Brain microvascular endothelial cell (primary cell): Measurements from ENCODE around the gene CLBA1.

ENCODE experiments used
- DNase-seq: peaks from one replicate; pipeline ENCODE4 v3.0.0-alpha.2; 2020
- H3K27ac ChIP-seq: fragments of 250-450 bp; sonication (Bioruptor Pico); 2 replicates; pipeline ENCODE4 v1.5.1; 2020; ENCODE audit warnings: mild to moderate bottlenecking, moderate library complexity
- H3K27me3 ChIP-seq: fragments of 250-450 bp; sonication (Bioruptor Pico); replicated peaks from 2 replicates; pipeline ENCODE4 v1.5.1; 2020; ENCODE audit warnings: mild to moderate bottlenecking
- H3K36me3 ChIP-seq: fragments of 250-450 bp; sonication (Bioruptor Pico); replicated peaks from 2 replicates; pipeline ENCODE4 v1.5.1; 2020; ENCODE audit warnings: mild to moderate bottlenecking
- H3K4me3 ChIP-seq: 2 replicates; pipeline ENCODE4 v1.5.1; 2011; ENCODE audit warnings: low read depth, mild to moderate bottlenecking, control low read depth, low read length, moderate library complexity
- in situ Hi-C: cut with HindIII; loops from 2 replicates; pipeline ENCODE4 v1.10.0; 2017; ENCODE audit warnings: low sequenced_read_pairs, low pct_ligation_motif_present
- TF ChIP-seq, protein P1 (sequence below): IDR thresholded peaks from 2 replicates; pipeline ENCODE4 v1.5.1; 2011; ENCODE audit warnings: low read depth, mild to moderate bottlenecking, moderate library complexity, low read length, control low read depth, inconsistent platforms; ENCODE audit errors: missing control alignments

The CLBA1 gene

DNA sequence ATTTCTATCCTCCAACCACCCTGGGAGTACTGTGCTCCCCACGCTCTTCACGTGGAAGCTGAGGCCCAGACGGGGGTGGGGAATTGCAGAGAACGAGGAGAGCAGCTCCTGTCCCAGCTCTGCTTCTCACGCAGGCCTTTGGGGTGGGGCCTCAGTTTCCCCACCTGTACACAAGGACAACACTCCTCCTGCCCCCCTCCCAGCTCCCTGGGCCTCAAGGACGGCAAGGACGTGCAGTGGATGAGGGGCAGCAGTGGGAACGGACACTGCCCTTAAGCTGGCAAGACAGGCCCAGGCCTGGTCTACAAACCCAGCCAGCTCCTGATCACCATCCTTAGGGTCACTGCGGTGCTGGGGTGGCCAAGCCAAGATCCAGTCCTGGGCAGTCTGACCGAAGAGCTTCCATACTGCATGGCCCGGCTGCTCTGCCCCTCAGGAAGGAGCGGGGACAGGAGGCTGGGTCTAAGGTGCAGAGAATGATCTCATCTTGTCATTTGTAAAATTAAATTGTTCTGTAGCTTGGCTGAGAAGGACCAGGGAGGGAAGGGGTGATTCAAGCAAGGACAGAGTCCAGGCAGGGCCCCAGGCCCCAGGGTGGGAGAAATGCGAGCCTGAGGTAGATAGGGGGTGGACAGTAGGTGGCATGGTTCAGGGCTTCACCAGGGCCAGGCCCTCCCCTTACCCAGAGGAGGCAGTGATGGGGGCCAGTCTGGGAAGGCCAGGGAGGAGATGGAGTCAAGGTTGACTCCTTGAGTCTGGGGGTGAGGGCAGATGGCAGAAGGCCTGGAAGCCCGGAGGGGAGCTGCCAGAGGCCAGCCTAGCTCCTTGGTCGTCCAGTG lies 1.3 kb upstream of the CLBA1 start:
- in situ Hi-C loops, result no loop called here
- Histone ChIP-seq H3K4me3 (no peak overlapping the region), H3K27ac (no peak overlapping the region), H3K36me3 (no peaks in the 10 kb centered on the region), H3K27me3 (no peaks in the 10 kb centered on the region)
- TF ChIP-seq, protein P1, sequence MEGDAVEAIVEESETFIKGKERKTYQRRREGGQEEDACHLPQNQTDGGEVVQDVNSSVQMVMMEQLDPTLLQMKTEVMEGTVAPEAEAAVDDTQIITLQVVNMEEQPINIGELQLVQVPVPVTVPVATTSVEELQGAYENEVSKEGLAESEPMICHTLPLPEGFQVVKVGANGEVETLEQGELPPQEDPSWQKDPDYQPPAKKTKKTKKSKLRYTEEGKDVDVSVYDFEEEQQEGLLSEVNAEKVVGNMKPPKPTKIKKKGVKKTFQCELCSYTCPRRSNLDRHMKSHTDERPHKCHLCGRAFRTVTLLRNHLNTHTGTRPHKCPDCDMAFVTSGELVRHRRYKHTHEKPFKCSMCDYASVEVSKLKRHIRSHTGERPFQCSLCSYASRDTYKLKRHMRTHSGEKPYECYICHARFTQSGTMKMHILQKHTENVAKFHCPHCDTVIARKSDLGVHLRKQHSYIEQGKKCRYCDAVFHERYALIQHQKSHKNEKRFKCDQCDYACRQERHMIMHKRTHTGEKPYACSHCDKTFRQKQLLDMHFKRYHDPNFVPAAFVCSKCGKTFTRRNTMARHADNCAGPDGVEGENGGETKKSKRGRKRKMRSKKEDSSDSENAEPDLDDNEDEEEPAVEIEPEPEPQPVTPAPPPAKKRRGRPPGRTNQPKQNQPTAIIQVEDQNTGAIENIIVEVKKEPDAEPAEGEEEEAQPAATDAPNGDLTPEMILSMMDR, result no peak
- DNase-seq, result no peak

GRCh38 chr14:104986487-104987164 lies 1.0 kb downstream of the CLBA1 start:
- no peak for DNase-seq
- H3K4me3 ChIP-seq, result peak overlapping the region; percentile 67
- in situ Hi-C loops, result no loop called here
- peaks cover 2% of the 10 kb centered on the region for H3K36me3 ChIP-seq
- TF ChIP-seq, protein P1, result no peak
- H3K27me3 ChIP-seq, result no peaks in the 10 kb centered on the region
- no peak overlapping the region for H3K27ac ChIP-seq

DNA sequence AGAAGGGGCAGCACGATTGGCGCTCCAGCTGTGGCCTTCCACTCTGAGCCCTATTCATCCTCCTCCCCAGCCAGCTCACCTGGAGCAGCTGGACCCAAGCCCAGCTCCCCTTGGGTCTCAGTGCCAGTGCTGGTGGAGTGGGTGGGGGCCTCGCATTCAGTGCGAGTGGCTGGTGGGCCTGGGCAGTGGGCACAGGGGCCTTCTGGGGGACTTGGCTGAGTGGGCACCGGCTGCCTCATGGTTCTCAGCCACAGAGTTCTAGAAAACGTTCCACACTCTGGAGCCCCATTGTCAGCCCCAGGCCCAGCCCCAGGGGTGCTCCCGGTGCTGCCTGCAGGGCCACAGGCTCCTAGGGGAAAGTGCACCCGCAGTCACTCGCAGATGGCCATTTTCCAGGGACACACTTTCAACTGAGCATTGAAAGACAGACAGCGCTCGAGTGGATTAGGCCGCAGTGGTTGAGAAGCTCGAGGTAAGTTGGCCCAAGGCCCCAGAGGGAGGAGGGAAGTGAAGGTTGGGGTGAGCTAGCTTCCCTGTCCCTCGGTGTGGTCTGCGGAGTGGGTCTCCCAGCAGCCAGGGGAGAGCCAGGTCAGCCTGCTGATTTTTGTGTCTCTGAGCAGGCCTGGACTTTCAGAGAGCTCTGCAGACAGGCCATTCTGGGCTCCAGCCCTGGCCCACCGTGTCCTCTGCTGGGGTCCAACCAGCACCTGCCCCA lies 3.8 kb downstream of the CLBA1 start:
- Histone ChIP-seq H3K36me3 (peaks cover 4% of the 10 kb centered on the region), H3K27me3 (no peaks in the 10 kb centered on the region), H3K4me3 (no peak overlapping the region), H3K27ac (no peak overlapping the region)
- in situ Hi-C loops, result no loop called here
- DNase-seq, result no peak
- TF ChIP-seq, protein P1, result no peak

DNA sequence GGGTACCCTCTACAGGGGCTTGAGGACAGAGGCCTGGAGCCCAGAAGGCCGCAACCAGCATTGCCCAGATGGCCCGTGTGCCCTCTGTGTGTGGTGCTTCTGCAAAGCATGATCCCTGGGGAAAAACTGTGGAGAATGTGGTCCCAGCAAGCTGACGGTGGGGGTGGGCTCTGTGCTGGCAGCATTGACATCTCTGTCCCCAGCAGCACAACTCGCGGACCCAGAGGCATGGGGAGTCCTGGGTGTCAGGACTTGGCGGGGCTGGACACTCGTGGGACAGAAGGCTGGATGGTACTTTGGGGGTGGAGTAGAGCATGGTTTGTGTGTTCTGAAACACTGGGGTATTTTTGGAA lies 4.3 kb downstream of the CLBA1 start:
- TF ChIP-seq, protein P1, result no peak
- no peak overlapping the region for H3K27ac ChIP-seq
- in situ Hi-C loops, result no loop called here
- H3K36me3 ChIP-seq, result peaks cover 4% of the 10 kb centered on the region
- no peak for DNase-seq
- H3K4me3 ChIP-seq, result no peak overlapping the region
- no peaks in the 10 kb centered on the region for H3K27me3 ChIP-seq

GRCh38 chr14:104991896-104992230 lies 6.3 kb downstream of the CLBA1 start:
- Histone ChIP-seq H3K4me3 (no peak overlapping the region), H3K36me3 (peaks cover 4% of the 10 kb centered on the region), H3K27me3 (no peaks in the 10 kb centered on the region), H3K27ac (no peak overlapping the region)
- in situ Hi-C loops, result no loop called here
- DNase-seq, result no peak
- TF ChIP-seq, protein P1, result no peak
